Uterus (tissue), 4 donors: ENCODE data around the gene C3orf18. TPM values are rescaled to one million over a fixed set of nuclear protein-coding genes. Genes with fewer than 3 reads are reported as not detected.

Experiments used
- DNase-seq, 2 donors: peaks; one replicate each; pipeline ENCODE4 v3.0.0-alpha.2; 2019 to 2020
- H3K27ac ChIP-seq, 2 donors: fragments of 200-600 bp; sonication (generic); 1 replicate in 1 of 2; 2 replicates in 1 of 2; pipeline ENCODE4 v1.5.1; 2016 to 2018
- H3K27me3 ChIP-seq, 2 donors: fragments of 200-600 bp; sonication (generic); one replicate each; pipeline ENCODE4 v1.5.1; 2018 to 2019; ENCODE audit warnings: control low read depth in 1 of 2
- H3K36me3 ChIP-seq, 2 donors: fragments of 200-600 bp; sonication (generic); one replicate each; pipeline ENCODE4 v1.5.1; 2019; ENCODE audit warnings: control low read depth in 1 of 2
- H3K4me1 ChIP-seq, 2 donors: fragments of 200-600 bp; sonication (generic); one replicate each; pipeline ENCODE4 v1.5.1; 2018 to 2019; ENCODE audit warnings: control low read depth in 1 of 2
- H3K4me3 ChIP-seq, 2 donors: fragments of 200-600 bp; sonication (generic); 1 replicate in 1 of 2; 2 replicates in 1 of 2; pipeline ENCODE4 v1.5.1; 2018 to 2019; ENCODE audit warnings: mild to moderate bottlenecking in 1 of 2
- H3K9me3 ChIP-seq, 2 donors: fragments of 200-600 bp; sonication (generic); one replicate each; pipeline ENCODE4 v1.5.1; 2019; ENCODE audit warnings: control low read depth in 1 of 2
- POLR2A ChIP-seq, 2 donors: fragments of 450-650 bp; IDR thresholded peaks; one replicate each; pipeline ENCODE4 v1.6.1; 2016; ENCODE audit warnings: antibody characterized with exemption in 2 of 2, mild to moderate bottlenecking in 1 of 2, moderate library complexity in 1 of 2
- intact Hi-C: fragments of 100-400 bp; cut with DNase I; formaldehyde crosslinking; loops from one replicate; pipeline ENCODE4 v1.15.1; 2023; ENCODE audit warnings: low total_unique reads
- total RNA-seq, 4 donors: library from RNA; depleted of rRNA in 3 of 4; stranded (reverse); fragments of >200 nt in 3 of 4; gene quantifications; one replicate each; pipeline versions ENCODE4 v1.1.0 to v1.2.4, GENCODE V29; 2014 to 2023
- TF ChIP-seq, protein P1 (sequence below), 4 experiments: fragments of 200-600 bp in 2 of 4; fragments of 450-650 bp in 2 of 4; sonication (generic) in 2 of 4; IDR thresholded peaks; one replicate each; pipeline ENCODE4 v1.5.1; 2016 to 2019; ENCODE audit warnings: antibody characterized with exemption in 4 of 4, mild to moderate bottlenecking in 2 of 4, moderate library complexity in 1 of 4
- donor health status: DM: yes; HTN: yes; CAD: no.

Gene C3orf18
- total RNA-seq, 4 donors from 2014 or later = 7.1 to 21.0 (median 20.7) TPM

GRCh38 chr3:50559702-50560101 lies 7.8 kb downstream of the C3orf18 start:
- H3K36me3 ChIP-seq = no peaks in the 10 kb centered on the region
- TF ChIP-seq POLR2A (IDR thresholded peaks at IDR 0.05) = no peak
- TF ChIP-seq, protein P1, sequence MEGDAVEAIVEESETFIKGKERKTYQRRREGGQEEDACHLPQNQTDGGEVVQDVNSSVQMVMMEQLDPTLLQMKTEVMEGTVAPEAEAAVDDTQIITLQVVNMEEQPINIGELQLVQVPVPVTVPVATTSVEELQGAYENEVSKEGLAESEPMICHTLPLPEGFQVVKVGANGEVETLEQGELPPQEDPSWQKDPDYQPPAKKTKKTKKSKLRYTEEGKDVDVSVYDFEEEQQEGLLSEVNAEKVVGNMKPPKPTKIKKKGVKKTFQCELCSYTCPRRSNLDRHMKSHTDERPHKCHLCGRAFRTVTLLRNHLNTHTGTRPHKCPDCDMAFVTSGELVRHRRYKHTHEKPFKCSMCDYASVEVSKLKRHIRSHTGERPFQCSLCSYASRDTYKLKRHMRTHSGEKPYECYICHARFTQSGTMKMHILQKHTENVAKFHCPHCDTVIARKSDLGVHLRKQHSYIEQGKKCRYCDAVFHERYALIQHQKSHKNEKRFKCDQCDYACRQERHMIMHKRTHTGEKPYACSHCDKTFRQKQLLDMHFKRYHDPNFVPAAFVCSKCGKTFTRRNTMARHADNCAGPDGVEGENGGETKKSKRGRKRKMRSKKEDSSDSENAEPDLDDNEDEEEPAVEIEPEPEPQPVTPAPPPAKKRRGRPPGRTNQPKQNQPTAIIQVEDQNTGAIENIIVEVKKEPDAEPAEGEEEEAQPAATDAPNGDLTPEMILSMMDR (IDR thresholded peaks at IDR 0.05) = no peak
- no peaks in the 10 kb centered on the region for H3K9me3 ChIP-seq
- intact Hi-C loops = no loop called here
- no peak overlapping the region for H3K27ac ChIP-seq
- H3K4me1 ChIP-seq = no peaks in the 10 kb centered on the region
- no peak for DNase-seq
- no peaks in the 10 kb centered on the region for H3K27me3 ChIP-seq
- no peak overlapping the region for H3K4me3 ChIP-seq

- Histone ChIP-seq H3K27me3 (no peaks in the 10 kb centered on the region), H3K4me1 (no peaks in the 10 kb centered on the region), H3K36me3 (no peaks in the 10 kb centered on the region), H3K4me3 (no peak overlapping the region), H3K27ac (no peak overlapping the region), H3K9me3 (no peaks in the 10 kb centered on the region)
- TF ChIP-seq POLR2A (IDR thresholded peaks at IDR 0.05) = no peak
- TF ChIP-seq, protein P1 (IDR thresholded peaks at IDR 0.05) = no peak
- intact Hi-C loops = no loop called here
- DNase-seq = no peak
Observed at GRCh38 chr3:50557915-50558314, 9.6 kb downstream of the C3orf18 start.

- H3K27ac ChIP-seq = no peak overlapping the region
- intact Hi-C loops = no loop called here
- no peak for TF ChIP-seq POLR2A (IDR thresholded peaks at IDR 0.05)
- TF ChIP-seq, protein P1 (IDR thresholded peaks at IDR 0.05) = no peak
Observed at GRCh38 chr3:50557106-50557505, 10.4 kb downstream of the C3orf18 start.

GRCh38 chr3:50554553-50554952 lies 13.0 kb downstream of the C3orf18 start:
- H3K36me3 ChIP-seq = no peaks in the 10 kb centered on the region
- no peaks in the 10 kb centered on the region for H3K27me3 ChIP-seq
- intact Hi-C loops = no loop called here
- DNase-seq = no peak
- no peak overlapping the region for H3K27ac ChIP-seq
- TF ChIP-seq POLR2A (IDR thresholded peaks at IDR 0.05) = no peak
- TF ChIP-seq, protein P1 (IDR thresholded peaks at IDR 0.05) = no peak
- no peak overlapping the region for H3K4me3 ChIP-seq
- H3K9me3 ChIP-seq = no peaks in the 10 kb centered on the region
- no peaks in the 10 kb centered on the region for H3K4me1 ChIP-seq

More at GRCh38 chr3:50557106-50557505, 10.4 kb downstream of the C3orf18 start:
- Histone ChIP-seq H3K9me3 (no peaks in the 10 kb centered on the region), H3K36me3 (no peaks in the 10 kb centered on the region), H3K27me3 (no peaks in the 10 kb centered on the region), H3K4me3 (no peak overlapping the region), H3K4me1 (no peaks in the 10 kb centered on the region)
- DNase-seq = no peak

DNA sequence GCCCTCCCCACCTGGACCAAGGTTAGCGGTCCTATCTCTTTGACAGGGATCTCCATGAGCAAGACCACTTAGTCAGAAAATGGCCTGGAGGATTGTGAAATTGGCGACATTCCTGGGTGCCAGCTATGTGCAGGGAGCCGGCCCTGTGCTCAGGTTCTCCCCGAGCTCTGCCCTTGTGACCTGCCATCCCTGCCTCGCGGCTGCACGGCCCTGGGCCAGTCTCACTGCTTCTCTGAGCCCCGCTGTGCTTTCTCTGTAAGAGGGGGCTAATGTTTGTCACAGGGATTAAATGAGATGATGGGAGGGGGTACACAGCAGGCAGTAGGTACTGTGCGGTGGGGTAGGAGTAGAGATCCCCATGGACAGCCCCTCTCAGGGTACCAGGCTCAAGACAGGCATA lies 14.9 kb downstream of the C3orf18 start:
- DNase-seq = no peak

More for the DNA sequence above, 14.9 kb downstream of the C3orf18 start:
- TF ChIP-seq, protein P1 (IDR thresholded peaks at IDR 0.05) = no peak
- no peak for TF ChIP-seq POLR2A (IDR thresholded peaks at IDR 0.05)
- Histone ChIP-seq H3K36me3 (no peaks in the 10 kb centered on the region), H3K9me3 (no peaks in the 10 kb centered on the region), H3K27me3 (no peaks in the 10 kb centered on the region), H3K4me1 (no peaks in the 10 kb centered on the region), H3K27ac (no peak overlapping the region), H3K4me3 (no peak overlapping the region)
- intact Hi-C loops = no loop called here
